Measurements from ENCODE around the gene GSK3B. TPM values are rescaled to one million over a fixed set of nuclear protein-coding genes. Genes with fewer than 3 reads are reported as not detected.

Gene GSK3B
- total RNA-seq, 1 donor from 2014 or later, result 65.4 TPM

GRCh38 chr3:119826711-119827608, 267.3 kb downstream of the GSK3B start:
- Mint-ChIP-seq H3K4me1 (peaks cover 3% of the 10 kb centered on the region), H3K9me3 (no peaks in the 10 kb centered on the region), H3K27me3 (ENCODE audit: low read depth) (no peaks in the 10 kb centered on the region), H3K4me3 (no peak overlapping the region), H3K27ac (no peak overlapping the region), H3K36me3 (peaks cover 14% of the 10 kb centered on the region)
- DNase-seq (ENCODE audit: low spot score in 2 of 2, unreplicated experiment in 2 of 2), result no peak
- TF ChIP-seq, protein P1, sequence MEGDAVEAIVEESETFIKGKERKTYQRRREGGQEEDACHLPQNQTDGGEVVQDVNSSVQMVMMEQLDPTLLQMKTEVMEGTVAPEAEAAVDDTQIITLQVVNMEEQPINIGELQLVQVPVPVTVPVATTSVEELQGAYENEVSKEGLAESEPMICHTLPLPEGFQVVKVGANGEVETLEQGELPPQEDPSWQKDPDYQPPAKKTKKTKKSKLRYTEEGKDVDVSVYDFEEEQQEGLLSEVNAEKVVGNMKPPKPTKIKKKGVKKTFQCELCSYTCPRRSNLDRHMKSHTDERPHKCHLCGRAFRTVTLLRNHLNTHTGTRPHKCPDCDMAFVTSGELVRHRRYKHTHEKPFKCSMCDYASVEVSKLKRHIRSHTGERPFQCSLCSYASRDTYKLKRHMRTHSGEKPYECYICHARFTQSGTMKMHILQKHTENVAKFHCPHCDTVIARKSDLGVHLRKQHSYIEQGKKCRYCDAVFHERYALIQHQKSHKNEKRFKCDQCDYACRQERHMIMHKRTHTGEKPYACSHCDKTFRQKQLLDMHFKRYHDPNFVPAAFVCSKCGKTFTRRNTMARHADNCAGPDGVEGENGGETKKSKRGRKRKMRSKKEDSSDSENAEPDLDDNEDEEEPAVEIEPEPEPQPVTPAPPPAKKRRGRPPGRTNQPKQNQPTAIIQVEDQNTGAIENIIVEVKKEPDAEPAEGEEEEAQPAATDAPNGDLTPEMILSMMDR (IDR thresholded peaks at IDR 0.05; ENCODE audit: unreplicated experiment), result no peak

- Mint-ChIP-seq H3K27me3 (ENCODE audit: low read depth) (no peaks in the 10 kb centered on the region), H3K36me3 (peaks cover 14% of the 10 kb centered on the region), H3K27ac (no peak overlapping the region), H3K4me1 (peaks cover 5% of the 10 kb centered on the region), H3K4me3 (no peak overlapping the region), H3K9me3 (no peaks in the 10 kb centered on the region)
- no peak for DNase-seq (ENCODE audit: low spot score in 2 of 2, unreplicated experiment in 2 of 2)
- TF ChIP-seq, protein P1 (IDR thresholded peaks at IDR 0.05; ENCODE audit: unreplicated experiment), result no peak
These were observed 268.4 kb downstream of the GSK3B start for GRCh38 chr3:119825820-119826219.

- DNase-seq (ENCODE audit: low spot score in 2 of 2, unreplicated experiment in 2 of 2), result no peak
- no peak overlapping the region for H3K4me3 Mint-ChIP-seq
- no peak overlapping the region for H3K27ac Mint-ChIP-seq
- H3K4me1 Mint-ChIP-seq, result peaks cover 26% of the 10 kb centered on the region
- peaks cover 30% of the 10 kb centered on the region for H3K27me3 Mint-ChIP-seq (ENCODE audit: low read depth)
- no peaks in the 10 kb centered on the region for H3K9me3 Mint-ChIP-seq
- H3K36me3 Mint-ChIP-seq, result peaks cover 7% of the 10 kb centered on the region
- TF ChIP-seq, protein P1 (IDR thresholded peaks at IDR 0.05; ENCODE audit: unreplicated experiment), result no peak
These were observed 274.4 kb downstream of the GSK3B start for GRCh38 chr3:119819806-119820205.

DNA sequence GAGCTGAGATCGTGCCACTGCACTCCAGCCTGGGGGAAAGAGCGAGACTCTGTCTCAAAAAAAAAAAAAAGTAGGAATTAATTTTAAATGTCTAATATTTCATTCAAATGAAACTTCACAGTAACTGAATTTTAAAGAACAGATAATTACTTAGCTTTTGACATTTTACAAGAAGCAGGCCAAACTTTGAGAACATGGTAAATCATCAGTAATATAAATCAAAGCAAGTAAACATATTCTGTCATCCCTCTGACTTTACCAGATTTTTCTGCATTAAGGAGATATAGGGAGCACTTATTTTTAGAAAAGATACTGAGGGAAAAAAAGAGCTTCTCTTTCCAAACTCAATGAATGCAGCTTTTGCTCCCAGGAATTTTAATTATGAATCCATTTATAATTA, 275.3 kb downstream of the GSK3B start:
- H3K4me3 Mint-ChIP-seq, result no peak overlapping the region
- TF ChIP-seq, protein P1 (IDR thresholded peaks at IDR 0.05; ENCODE audit: unreplicated experiment), result no peak
- peaks cover 4% of the 10 kb centered on the region for H3K36me3 Mint-ChIP-seq
- H3K9me3 Mint-ChIP-seq, result no peaks in the 10 kb centered on the region
- H3K27ac Mint-ChIP-seq, result no peak overlapping the region
- no peak for DNase-seq (ENCODE audit: low spot score in 2 of 2, unreplicated experiment in 2 of 2)
- peaks cover 26% of the 10 kb centered on the region for H3K4me1 Mint-ChIP-seq
- peaks cover 38% of the 10 kb centered on the region for H3K27me3 Mint-ChIP-seq (ENCODE audit: low read depth)

DNA sequence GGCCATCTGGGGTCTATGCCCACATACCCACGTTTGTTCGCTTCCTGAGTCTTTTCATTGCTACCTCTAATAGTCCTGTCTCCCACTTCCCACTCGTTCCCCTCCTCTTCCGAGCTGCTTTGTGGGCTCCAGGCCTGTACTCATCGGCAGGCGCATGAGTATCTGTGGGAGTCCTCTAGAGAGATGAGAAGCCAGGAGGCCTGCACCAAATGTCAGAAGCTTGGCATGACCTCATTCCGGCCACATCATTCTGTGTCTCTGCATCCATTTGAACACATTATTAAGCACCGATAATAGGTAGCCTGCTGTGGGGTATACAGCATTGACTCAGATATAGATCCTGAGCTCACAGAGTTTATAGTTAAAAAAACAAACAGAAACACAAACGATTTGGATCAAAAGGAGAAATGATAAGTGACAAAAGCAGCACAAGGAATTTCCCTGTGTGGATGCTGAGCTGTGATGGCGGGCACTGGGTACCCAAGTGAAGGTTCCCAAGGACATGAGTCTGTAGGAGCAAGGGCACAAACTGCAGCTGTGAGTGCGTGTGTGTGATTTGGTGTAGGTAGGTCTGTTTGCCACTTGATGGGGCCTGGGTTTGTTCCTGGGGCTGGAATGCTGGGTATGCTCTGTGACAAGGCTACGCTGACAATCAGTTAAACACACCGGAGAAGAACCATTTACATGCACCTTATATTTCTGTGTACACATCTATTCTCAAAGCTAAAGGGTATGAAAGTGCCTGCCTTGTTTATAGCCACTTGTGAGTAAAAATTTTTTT, 276.5 kb downstream of the GSK3B start:
- TF ChIP-seq, protein P1 (IDR thresholded peaks at IDR 0.05; ENCODE audit: unreplicated experiment), result no peak
- Mint-ChIP-seq H3K9me3 (no peaks in the 10 kb centered on the region), H3K36me3 (no peaks in the 10 kb centered on the region), H3K27me3 (ENCODE audit: low read depth) (peaks cover 49% of the 10 kb centered on the region), H3K4me3 (no peak overlapping the region), H3K27ac (no peak overlapping the region), H3K4me1 (peaks cover 26% of the 10 kb centered on the region)
- no peak for DNase-seq (ENCODE audit: low spot score in 2 of 2, unreplicated experiment in 2 of 2)
